Erythroblast (primary cell): ENCODE data around the gene KIFBP.
A peak's percentile ranks its signal among the peaks of the same experiment; 100 is the strongest.

Experiments used
- DNase-seq, 2 experiments: peaks; one replicate each; lab custom pipeline; 2025; lab: John Stamatoyannopoulos, UW
- GATA1 ChIP-seq: IDR thresholded peaks from 2 replicates; pipeline ENCODE4 v1.6.1; 2011; ENCODE audit warnings: low read depth, mild to moderate bottlenecking, control low read depth, low read length, moderate library complexity
- POLR2A ChIP-seq: IDR thresholded peaks from 2 replicates; pipeline ENCODE4 v1.6.1; 2011; ENCODE audit warnings: mild to moderate bottlenecking, low read length

KIFBP gene

GRCh38 chr10:69051303-69051702 is 62.7 kb downstream of the KIFBP start:
- TF ChIP-seq POLR2A, result no peak
- no peak for TF ChIP-seq GATA1
- DNase-seq, result no peak

- DNase-seq, result no peak
- TF ChIP-seq GATA1, result no peak
- no peak for TF ChIP-seq POLR2A
Observed at GRCh38 chr10:69051710-69052487, 63.3 kb downstream of the KIFBP start.

GRCh38 chr10:69052736-69053135 is 64.1 kb downstream of the KIFBP start:
- TF ChIP-seq GATA1, result no peak
- no peak for TF ChIP-seq POLR2A
- no peak for DNase-seq

- no peak for DNase-seq
- TF ChIP-seq GATA1 (no peak), POLR2A (no peak)
Observed at GRCh38 chr10:69055241-69055640, 66.6 kb downstream of the KIFBP start.

GRCh38 chr10:69056129-69056528 is 67.5 kb downstream of the KIFBP start:
- no peak for DNase-seq
- TF ChIP-seq GATA1, result no peak

GRCh38 chr10:69056536-69057260 is 68.1 kb downstream of the KIFBP start:
- no peak for DNase-seq
- TF ChIP-seq GATA1 (no peak), POLR2A (no peak)

- DNase-seq, result no peak
- TF ChIP-seq GATA1, result no peak
Observed at GRCh38 chr10:69057261-69057950, 68.8 kb downstream of the KIFBP start.

- no peak for DNase-seq
- no peak for TF ChIP-seq GATA1
- TF ChIP-seq POLR2A, result no peak
Observed at GRCh38 chr10:69057951-69058297, 69.3 kb downstream of the KIFBP start.

GRCh38 chr10:69060127-69060798 is 71.7 kb downstream of the KIFBP start:
- DNase-seq, result no peak
- TF ChIP-seq GATA1 (no peak), POLR2A (no peak)

- TF ChIP-seq POLR2A (peak; percentile 33), GATA1 (no peak)
- DNase-seq, result peak; percentile 45 to 64
Observed at GRCh38 chr10:69061305-69062161, 72.9 kb downstream of the KIFBP start.

GRCh38 chr10:69062901-69063300 is 74.3 kb downstream of the KIFBP start:
- TF ChIP-seq POLR2A, result no peak
- TF ChIP-seq GATA1, result no peak

GRCh38 chr10:69064762-69065328 is 76.2 kb downstream of the KIFBP start:
- no peak for DNase-seq
- TF ChIP-seq POLR2A (no peak), GATA1 (no peak)

More at GRCh38 chr10:69062901-69063300, 74.3 kb downstream of the KIFBP start:
- no peak for DNase-seq
